ENCODE results near the gene DAO.

The DAO gene

DNA sequence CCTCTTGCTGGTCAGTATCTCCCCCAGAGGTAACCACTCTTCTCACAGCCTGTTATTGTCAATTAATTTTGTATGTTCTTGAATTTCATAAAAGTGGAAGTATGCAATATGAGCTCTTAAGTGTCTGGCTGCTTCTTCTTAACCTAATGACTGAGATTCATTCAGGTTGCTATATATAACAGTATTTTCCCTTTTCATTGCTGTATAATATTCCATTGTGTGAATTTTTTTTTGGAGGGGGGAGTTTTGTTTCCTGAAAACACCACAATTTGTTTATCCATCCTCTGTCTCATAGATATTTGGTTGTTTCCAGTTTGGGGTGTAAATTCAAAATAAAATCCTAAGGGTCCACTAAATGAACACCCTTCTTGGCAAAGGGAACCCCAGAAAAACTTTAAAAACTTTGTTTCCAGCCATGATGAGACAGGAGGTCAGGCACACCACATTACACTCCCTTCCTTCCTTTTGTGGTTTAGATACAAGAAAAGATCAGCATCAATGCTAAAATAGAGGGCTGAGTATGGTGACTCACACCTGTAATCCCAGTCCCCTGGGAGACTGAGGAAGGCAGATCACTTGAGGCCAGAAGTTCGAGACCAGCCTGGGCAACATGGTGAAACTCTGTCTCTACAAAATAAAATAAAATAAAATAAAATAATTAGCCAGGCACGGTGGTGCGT, 4.1 kb upstream of the DAO start:
- DNase-seq (ENCODE audit: low read depth) = no peak

DNA sequence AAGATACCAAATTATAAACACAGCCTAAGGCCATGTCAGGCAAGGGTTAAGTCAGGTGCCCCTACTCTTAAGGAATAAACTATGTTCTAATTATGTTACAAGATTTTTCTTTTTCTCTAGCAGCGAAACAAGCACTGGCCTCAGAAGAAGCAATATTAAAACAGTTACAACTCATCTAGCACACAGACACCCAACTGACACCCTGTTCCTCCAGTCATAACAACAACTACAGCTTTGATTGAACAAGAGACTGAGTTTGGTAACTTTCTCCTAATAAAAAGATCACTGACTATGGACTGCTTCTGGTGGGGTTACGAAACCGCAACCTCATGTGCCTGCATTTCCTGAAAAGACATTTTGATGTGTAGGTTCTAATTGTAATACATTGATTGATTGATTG, 3.3 kb upstream of the DAO start:
- DNase-seq (ENCODE audit: low read depth) = no peak

DNA sequence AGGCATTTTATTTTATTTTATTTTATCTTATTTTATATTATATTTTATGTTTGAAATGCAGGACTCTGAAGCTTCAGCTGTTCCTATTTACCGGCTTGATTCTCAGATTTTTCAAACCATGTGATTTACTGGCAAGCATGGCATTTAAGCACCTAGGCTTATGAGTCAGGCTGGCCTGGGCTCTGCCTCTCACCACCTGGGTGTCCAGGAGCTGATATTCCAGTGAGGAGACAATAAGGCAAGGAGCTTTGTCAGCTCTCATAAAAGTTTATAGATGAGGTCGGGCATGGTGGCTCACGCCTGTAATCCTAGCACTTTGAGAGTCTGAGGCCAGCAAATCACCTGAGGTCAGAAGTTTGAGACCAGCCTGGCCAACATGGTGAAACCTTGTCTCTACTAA, 2.1 kb downstream of the DAO start:
- DNase-seq (ENCODE audit: low read depth) = no peak

DNA sequence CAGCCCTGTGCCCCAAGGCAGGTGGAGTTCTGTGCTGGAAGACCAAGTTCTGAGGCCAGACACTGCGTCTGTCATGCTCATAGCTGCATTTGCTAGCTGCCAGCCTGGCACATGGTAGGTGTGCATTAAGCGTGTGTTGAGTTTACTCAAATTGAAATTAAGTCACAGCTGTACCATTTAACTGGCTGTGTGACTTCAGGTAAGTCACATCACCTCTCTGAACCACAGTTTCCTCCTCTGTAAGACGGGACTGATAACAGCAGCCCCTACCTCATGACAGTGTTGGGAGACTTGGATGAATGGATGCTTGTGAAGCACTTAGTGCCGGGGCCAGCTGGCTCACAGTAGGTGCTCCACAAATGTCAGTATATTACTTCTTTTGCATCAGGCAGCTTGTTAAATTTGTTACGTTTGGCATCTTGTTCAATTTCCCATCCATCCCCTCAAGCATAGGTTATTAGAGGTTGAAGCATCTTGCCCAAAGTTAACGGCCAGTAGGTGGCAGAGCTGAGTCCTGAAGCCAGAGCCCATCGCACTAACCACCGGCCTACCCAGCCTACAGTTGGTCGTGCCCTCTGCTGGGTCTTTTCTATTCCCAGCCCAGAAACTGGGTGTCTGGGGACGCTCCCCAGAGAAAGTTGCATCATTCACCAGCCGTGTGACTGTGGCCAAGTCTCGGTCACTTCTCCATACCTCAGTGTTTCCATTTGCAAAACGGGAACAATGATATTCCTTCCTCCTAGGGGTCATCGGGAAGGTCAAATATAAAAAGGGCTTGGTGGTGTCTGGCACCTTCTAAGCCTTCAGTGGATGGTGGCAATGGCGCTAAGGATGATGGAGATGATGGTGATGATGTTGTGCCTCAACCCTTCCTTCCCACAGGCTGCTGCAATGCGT, 4.5 kb downstream of the DAO start:
- DNase-seq (ENCODE audit: low read depth) = peak; percentile 23

DNA sequence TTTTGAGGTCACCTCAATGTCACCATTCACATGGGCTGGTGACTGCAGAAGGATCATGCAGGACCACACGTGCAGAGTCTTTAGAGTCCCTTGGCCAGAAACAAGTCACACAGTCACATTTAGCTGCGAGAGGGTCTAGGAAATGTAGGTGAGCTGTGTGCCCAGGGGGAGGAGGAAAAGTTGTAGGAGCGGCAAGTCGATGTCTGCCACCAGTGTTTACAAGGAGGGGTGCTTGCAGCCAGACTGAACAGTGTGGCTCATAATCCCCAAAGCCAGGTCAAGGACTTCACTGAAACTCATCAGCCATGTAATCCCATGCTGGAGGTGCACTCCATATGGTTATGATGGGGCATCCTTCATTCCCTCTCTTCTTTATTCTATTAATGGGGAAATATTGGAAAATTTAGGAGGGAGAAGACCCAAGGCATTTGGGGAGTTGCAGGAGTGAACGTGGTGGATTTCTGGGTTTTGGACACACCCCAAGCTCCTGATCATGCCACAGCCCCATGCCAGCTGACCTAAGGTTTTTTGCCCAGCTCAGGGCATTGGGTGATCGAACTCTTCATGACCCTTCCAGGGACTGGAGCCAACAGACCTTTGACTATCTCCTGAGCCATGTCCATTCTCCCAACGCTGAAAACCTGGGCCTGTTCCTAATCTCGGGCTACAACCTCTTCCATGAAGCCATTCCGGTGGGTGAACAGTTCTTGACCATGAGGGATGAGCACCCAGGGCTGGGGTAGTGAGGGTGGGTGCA, 7.2 kb downstream of the DAO start:
- no peak for DNase-seq (ENCODE audit: low read depth)

DNA sequence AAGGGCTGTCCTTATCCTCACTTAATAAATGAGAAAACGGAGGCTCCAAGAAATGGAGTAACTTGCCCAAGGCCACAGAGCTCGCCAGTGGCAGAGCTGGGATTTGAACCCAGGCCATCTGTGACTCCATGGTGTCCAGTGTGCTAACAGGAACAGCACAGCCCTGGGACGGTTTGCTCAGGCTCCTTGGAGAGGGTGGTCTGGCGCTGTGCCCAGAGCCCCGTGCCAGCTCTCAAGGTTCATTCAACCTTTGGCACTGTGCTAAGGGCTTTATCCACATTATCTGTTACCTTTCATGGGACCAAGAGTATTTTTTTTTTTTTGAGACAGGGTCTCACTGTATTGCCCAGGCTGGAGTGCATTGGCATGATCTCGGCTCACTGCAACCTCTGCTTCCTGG, 8.1 kb downstream of the DAO start:
- no peak for DNase-seq (ENCODE audit: low read depth)

DNA sequence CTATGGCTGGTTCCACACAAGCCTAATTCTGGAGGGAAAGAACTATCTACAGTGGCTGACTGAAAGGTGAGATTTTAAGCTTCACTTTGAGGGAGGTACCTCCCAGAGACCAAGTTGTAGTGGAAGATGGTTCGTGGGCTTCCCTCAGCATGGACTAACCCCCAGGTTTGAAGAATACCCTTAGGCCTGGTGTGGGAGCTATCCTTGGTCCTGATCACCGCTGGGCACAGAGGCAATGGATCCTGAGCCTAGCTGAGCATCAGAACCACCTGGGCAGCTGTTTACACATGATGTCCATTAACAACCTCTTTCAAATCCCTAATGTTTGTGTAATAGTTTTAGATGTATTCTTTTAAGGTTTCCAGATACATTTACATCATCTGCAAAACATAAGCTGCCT, 10.3 kb downstream of the DAO start:
- no peak for DNase-seq (ENCODE audit: low read depth)

DNA sequence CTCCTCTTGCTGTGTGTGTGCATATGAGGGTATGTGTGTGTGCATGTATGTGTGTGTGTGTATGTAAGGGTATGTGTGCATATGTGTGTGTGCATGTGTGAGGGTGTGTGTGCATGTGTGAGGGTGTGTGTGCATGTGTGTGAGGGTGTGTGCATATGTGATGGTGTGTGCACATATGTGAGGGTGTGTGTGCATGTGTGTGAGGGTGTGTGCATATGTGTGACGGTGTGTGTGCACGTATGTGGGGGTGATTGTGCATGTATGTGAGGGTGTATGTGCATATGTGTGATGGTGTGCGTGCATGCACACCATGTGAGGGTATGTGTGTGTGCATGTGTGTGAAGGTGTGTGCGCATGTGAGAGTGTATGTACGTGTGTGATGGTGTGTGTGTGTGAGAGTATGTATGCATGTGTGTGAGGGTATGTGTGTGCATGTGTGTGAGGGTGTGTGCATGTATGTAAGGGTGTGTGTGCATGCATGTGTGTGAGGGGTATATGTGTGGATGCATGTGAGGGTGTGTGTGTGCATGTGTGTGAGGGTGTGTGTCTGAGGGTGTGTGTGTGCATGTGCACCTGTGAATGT, 15.4 kb downstream of the DAO start:
- DNase-seq (ENCODE audit: low read depth) = no peak

DNA sequence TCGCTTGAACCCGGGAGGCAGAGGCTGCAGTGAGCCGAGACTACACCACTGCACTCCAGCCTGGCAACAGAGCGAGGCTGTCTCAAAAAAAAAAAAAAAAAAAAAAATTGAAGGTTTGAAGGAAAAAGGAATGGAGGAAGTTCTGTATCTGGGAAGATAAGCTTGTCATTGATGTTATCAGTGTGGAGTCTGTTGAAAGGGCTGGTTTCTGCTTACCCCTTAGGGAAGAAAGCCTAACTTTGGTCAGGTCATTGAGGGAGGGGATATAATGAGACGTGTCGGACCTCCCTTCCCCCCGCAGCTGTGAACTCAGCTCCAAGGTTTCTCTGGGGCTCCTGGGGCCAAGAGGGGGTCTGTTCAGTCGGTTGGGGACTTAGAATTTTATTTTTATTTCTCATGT, 16.4 kb downstream of the DAO start:
- DNase-seq (ENCODE audit: low read depth) = no peak

DNA sequence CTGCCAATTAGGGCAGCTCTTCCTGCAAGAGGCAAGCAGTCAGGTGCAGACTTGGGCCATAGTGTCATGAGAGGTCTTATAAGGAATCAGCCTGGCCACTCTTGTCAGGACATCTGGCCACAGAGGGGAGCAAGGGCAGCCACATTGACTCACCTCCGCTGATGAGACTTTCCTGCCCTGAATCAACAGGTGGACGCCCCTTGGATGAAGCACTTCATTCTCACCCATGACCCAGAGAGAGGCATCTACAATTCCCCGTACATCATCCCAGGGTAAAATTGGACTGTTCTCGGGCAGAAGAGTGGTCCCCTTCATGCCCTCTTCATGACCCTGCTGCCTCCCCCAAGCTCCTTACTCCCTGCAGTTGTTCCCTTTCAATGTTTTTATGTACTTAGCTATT, 16.9 kb downstream of the DAO start:
- DNase-seq (ENCODE audit: low read depth) = no peak

DNA sequence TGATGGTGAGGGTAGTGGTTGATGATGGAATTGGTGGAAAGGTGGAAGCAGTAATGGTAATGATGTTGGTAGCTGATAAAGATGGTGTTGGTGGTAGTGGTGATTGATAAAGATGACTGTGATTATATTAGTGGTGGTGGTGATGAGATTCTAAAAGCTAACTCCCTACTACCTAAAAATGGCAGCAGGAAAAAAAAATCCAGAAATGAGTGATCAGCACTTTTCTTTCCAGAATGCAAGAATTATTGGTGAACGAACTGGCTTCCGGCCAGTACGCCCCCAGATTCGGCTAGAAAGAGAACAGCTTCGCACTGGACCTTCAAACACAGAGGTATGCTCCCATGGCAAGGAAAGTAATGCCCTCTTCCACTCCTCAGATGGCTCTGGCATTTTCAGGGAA, 19.3 kb downstream of the DAO start:
- no peak for DNase-seq (ENCODE audit: low read depth)

DNA sequence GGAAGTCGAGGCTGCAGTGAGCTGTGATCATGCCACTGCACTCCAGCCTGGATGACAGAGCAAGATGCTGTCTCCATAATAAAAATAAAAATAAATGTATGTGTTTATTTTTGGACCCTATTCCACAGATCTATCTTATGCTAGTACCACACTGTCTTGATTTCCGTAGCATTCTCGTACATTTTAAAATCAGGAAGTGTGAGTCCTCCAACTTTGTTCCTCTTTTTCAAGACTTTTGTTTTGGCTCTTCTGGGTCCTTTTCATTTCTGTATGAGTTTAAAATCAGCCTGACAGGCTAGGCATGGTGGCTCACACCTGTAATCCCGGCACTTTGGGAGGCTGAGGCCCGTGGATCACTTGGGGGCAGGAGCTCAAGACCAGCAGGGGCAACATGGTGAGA, 25.8 kb downstream of the DAO start:
- DNase-seq (ENCODE audit: low read depth) = no peak

DNA sequence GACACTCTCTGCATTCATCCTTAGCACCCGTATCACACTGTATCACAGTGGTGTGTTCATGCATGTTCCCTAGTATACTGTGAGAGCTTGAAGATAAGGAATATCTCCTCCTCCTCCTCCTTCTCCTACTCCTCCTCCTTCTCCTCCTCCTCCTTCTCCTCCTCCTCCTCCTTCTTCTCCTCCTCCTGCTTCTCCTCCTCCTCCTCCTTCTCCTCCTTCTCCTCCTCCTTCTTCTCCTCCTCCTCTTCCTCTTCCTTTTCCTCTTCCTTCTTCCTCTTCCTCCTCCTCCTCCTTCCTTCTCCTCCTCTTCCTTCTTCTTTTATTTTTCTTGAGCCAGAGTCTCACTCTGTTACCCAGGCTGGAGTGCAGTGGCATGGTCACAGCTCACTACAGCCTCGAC, 27.1 kb downstream of the DAO start:
- no peak for DNase-seq (ENCODE audit: low read depth)

DNA sequence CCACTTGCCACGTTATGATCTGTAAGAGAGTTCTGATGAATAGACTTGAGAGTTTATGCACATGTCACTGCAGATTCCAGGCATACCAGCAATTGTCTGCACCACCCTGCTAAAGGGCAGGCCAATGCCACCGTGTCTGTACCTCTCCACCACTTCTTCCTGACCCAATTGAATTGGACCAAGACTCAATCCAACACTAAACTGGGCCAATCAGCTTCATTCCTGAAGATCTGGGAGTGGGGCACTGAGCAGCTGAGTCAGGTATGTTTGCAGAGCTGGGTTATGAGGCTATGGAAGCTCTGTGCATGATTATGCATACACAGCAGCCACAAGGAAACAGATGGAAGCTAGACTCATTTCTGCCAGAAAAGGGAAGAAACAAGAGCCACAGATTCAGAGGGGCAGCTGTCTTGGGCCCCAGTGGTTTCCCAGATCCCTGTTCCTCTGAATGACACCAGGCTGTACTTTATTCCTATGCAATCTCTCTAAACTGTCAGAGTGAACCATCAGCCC, 28.0 kb downstream of the DAO start:
- DNase-seq (ENCODE audit: low read depth) = no peak

DNA sequence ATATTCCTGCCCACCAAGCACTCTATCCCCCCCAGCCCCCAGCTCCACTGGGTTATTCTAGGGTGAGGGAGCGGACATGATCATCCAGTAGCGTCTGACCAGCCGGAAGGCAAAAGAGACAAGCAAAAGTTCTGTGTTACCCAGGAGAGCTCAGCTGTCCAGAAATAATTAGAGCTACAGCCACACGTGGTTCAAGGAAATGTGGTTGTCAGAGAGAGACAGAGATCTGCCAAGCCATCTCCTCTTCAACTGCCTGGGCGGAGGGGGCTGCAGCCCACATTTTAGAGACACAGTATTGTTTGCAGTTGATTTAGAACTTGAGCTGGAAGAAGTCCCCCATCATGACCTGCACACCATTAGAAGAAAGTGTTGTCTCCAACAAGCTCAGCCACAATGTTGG, 30.4 kb downstream of the DAO start:
- DNase-seq (ENCODE audit: low read depth) = no peak

DNA sequence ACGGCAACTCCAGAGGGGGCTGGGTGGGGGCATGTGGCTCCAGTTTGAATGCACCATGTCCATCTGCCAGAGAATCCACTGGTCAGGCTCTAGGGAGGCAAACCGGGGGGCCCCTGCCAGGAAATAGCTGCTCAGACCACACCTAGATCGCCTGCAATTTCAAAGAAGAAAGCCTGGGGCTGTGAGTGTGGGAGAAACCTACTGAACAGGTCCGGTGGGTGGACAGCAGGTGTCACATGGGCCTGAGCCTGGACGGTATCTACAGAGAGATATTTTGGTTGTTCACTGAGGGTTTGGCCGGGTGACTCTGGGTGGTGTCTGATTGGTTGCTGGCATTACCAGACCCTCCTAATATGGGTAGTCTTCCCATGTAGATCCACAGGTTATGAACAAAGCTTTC, 32.0 kb downstream of the DAO start:
- no peak for DNase-seq (ENCODE audit: low read depth)

DNA sequence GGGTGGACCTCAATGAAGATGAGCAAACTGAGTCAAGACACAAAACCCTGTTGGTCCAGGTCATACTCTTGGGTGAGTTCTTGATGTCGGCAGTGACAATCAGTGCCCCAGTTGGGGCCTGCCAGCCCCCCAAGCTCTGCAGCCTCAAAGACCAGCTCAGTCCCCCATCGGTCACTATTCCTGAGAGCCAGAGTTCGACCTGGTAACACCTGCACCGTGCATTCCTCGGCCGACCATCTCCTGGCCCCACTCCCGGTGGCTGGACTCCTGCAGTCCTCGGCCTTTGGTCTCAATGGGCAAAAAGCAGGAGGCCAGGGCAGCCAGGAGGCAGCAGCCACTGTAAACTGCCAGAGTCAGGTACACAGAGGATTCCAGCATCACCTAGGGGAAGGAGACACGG, 32.5 kb downstream of the DAO start:
- no peak for DNase-seq (ENCODE audit: low read depth)

DNA sequence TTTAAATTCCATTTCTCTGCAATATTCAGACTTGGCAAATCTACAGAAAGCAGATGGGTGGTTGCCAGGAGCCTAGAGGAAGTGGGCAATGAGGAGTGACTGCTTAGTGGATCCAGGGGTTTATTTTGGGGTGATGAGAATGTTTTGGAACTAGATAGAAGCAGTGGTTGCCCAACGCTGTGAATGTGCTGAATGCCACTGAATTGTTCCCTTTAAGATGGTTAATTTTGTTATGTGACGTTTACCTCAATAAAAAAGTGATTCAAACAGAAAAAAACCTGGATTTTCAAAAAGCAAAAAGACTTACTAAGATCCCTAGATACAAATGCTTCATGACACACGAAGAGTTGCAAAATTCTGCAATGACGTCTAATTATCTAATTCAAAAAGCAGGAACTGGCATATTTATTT, 34.2 kb downstream of the DAO start:
- DNase-seq (ENCODE audit: low read depth) = no peak

DNA sequence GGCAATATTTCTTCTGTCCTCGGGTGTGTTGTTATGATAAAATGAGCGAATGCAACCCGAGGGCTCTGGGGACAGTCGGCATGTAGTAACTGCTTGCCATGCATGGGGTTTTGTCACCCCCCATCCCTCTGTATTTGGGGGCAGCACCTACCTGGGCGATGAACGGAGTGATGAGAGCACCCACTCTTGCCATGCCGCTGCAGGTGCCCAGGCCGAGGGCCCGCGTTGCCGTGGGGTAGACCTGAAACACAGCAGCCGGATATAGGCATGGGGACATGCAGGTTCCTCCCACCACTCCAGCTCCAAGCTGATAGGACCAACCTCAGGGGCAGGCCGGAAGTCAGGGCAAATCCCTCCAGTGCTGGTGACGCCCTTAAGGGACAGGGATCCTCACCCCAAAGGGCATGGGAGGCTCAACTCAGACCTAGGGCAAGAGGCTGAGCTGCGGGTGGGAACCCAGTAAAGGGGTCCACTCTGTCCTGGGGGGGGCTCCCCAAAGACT, 35.8 kb downstream of the DAO start:
- no peak for DNase-seq (ENCODE audit: low read depth)

DNA sequence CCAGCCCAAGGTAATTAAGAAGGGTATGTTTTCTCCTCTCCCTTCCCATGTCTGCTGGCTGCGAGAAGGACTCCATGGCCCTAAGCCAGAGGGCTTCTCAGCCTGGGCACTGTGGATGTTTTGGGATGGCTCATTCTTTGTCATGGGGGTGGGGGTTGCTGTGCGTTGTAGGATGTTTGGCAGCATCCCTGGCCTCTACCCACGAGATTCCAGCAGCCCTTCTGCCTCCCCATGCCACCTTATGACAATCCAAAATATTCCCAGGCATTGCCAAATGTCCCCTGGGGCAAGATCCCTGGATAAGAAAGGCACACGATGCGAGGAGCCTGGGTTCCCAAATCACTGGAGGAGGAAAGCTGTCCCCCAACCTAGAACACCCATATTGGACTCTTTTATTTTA, 36.4 kb downstream of the DAO start:
- DNase-seq (ENCODE audit: low read depth) = no peak

DNA sequence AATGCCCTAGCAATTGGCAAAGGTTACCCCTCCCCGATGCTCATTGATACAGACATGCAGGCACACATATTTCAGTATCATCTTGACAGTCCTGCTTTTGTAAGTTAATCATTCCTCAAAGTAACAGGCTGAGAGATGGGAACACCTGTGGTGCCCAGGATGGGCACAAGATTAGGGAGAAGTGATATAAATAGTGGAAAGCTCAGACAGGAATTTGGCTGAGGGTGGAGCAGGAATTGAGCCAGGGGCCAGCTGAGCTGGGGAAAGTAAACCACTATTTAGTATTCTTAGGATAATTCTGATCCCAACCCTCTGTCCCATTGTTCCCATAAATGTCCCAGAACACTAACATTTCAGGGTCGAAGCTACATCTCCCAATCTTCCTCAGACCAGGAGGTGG, 38.3 kb downstream of the DAO start:
- DNase-seq (ENCODE audit: low read depth) = no peak

DNA sequence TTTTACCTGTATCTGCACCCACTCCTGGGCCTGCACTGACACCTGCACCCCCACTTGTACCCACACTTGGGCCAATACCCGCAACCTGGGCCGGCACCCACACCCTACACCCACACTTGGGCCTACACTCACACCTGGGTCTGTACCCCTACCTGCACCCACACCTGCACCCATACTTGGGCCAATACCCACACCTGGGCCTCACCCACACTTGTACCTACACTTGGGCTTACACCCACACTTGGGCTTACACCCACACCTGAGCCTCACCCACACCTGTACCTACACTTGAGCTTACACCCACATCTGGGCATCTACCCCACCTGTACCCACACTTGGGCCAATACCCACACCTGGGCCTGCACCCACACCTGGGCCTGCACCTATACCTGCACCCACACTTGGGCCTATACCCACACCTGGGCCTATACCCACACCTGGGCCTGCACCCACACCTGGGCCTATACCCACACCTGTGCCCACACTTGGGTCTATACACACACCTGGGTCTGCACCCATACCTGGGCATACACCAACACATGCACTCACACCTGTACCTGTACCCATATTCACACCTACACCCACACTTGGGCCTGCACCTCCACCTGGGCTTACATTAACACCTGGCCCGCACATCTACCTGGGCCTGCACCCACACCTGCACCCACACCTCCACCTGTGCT, 39.2 kb downstream of the DAO start:
- DNase-seq (ENCODE audit: low read depth) = no peak

All from stimulated activated CD8-positive, alpha-beta memory T cell treated with anti-CD3 and anti-CD28 coated beads, Interleukin-12 subunit alpha, Interleukin-12 subunit beta, amount 100 ng/mL, for 4 hours (primary cell).